OCI-LY1 (cell line): ENCODE data around the gene C7orf25.

ENCODE experiments used
- H2AFZ ChIP-seq: fragments of 200-600 bp; sonication (generic), shearing (Covaris generic); 2 replicates; pipeline ENCODE4 v1.6.0; 2014; ENCODE audit warnings: antibody characterized with exemption, mild to moderate bottlenecking, low read length
- H3F3A ChIP-seq: fragments of 200-600 bp; sonication (generic), shearing (Covaris generic); 2 replicates; pipeline ENCODE4 v1.6.0; 2014; ENCODE audit warnings: mild to moderate bottlenecking, antibody characterized with exemption, low read length, moderate library complexity; ENCODE audit not compliant: insufficient read depth
- H3K27ac ChIP-seq: fragments of 200-600 bp; sonication (generic); 2 replicates; pipeline ENCODE4 v1.5.1; 2014; ENCODE audit warnings: low read length, mixed run types, mild to moderate bottlenecking, low read depth; ENCODE audit not compliant: poor library complexity, severe bottlenecking
- H3K27me3 ChIP-seq: fragments of 200-600 bp; sonication (generic); 2 replicates; pipeline ENCODE4 v1.6.0; 2014; ENCODE audit warnings: antibody characterized with exemption, mild to moderate bottlenecking, low read length, moderate library complexity; ENCODE audit not compliant: insufficient read depth
- H3K36me3 ChIP-seq: fragments of 200-600 bp; sonication (generic); 2 replicates; pipeline ENCODE4 v1.6.1; 2014; ENCODE audit warnings: mild to moderate bottlenecking, antibody characterized with exemption, low read length, moderate library complexity, mixed read lengths; ENCODE audit not compliant: insufficient read depth
- H3K4me1 ChIP-seq: fragments of 200-600 bp; sonication (generic); 2 replicates; pipeline ENCODE4 v1.5.1; 2014; ENCODE audit warnings: mild to moderate bottlenecking, low read length, moderate library complexity; ENCODE audit not compliant: insufficient read depth, severe bottlenecking
- H3K4me2 ChIP-seq: fragments of 200-600 bp; sonication (generic), shearing (Covaris generic); 2 replicates; pipeline ENCODE4 v1.6.1; 2014; ENCODE audit warnings: low read length
- H3K4me3 ChIP-seq: fragments of 200-600 bp; sonication (generic); 2 replicates; pipeline ENCODE4 v1.5.1; 2014; ENCODE audit warnings: low read length, low read depth, mild to moderate bottlenecking, mixed read lengths; ENCODE audit not compliant: poor library complexity, severe bottlenecking
- H3K79me2 ChIP-seq: fragments of 200-600 bp; shearing (Covaris generic); 2 replicates; pipeline ENCODE4 v1.6.1; 2016; ENCODE audit warnings: mixed run types, low read length, mixed read lengths; ENCODE audit not compliant: insufficient read depth
- H3K9ac ChIP-seq: fragments of 200-600 bp; sonication (generic), shearing (Covaris generic); 2 replicates; pipeline ENCODE4 v1.6.1; 2014; ENCODE audit warnings: mild to moderate bottlenecking, low read length, mixed read lengths
- H3K9me2 ChIP-seq: fragments of 200-600 bp; sonication (generic), shearing (Covaris generic); 2 replicates; pipeline ENCODE4 v1.6.1; 2014; ENCODE audit warnings: low read depth, mild to moderate bottlenecking, low read length, mixed read lengths
- H3K9me3 ChIP-seq: fragments of 200-600 bp; shearing (Covaris generic); 2 replicates; pipeline ENCODE4 v1.6.1; 2014; ENCODE audit warnings: low read length, mixed read lengths
- H4K20me1 ChIP-seq: fragments of 200-600 bp; sonication (generic), shearing (Covaris generic); 2 replicates; pipeline ENCODE4 v1.6.0; 2016; ENCODE audit warnings: mild to moderate bottlenecking, low read length; ENCODE audit not compliant: insufficient read depth
- CTCF ChIP-seq: fragments of 200-600 bp; sonication (generic), shearing (Covaris generic); IDR thresholded peaks from 2 replicates; pipeline ENCODE4 v1.5.1; 2017; ENCODE audit warnings: mild to moderate bottlenecking, antibody characterized with exemption, low read length, moderate library complexity, mixed read lengths
- EZH2 ChIP-seq: fragments of 200-600 bp; sonication (generic), shearing (Covaris generic); IDR thresholded peaks from 2 replicates; pipeline ENCODE4 v1.8.0; 2017; ENCODE audit warnings: borderline replicate concordance, mixed run types, mild to moderate bottlenecking, antibody characterized with exemption, low read length, moderate library complexity, mixed read lengths

Gene C7orf25

GRCh38 chr7:42930889-42931288 is 19.0 kb upstream of the C7orf25 start:
- Histone ChIP-seq H4K20me1 (no peaks in the 10 kb centered on the region), H2AFZ (no peak overlapping the region), H3K27ac (no peak overlapping the region), H3F3A (no peaks in the 10 kb centered on the region), H3K4me2 (peak overlapping the region; percentile 93), H3K9ac (peak overlapping the region; percentile 94), H3K27me3 (no peaks in the 10 kb centered on the region), H3K4me1 (peaks cover 68% of the 10 kb centered on the region), H3K79me2 (peaks cover 80% of the 10 kb centered on the region), H3K36me3 (peaks cover 43% of the 10 kb centered on the region), H3K4me3 (peak overlapping the region; percentile 86), H3K9me2 (no peaks in the 10 kb centered on the region), H3K9me3 (no peaks in the 10 kb centered on the region)
- TF ChIP-seq CTCF (no peak), EZH2 (no peak)

- H3K4me1 ChIP-seq, result peaks cover 74% of the 10 kb centered on the region
- no peak overlapping the region for H2AFZ ChIP-seq
- H3K27ac ChIP-seq, result no peak overlapping the region
- H3K4me3 ChIP-seq, result peak overlapping the region; percentile 86
- no peaks in the 10 kb centered on the region for H3F3A ChIP-seq
- no peaks in the 10 kb centered on the region for H4K20me1 ChIP-seq
- peaks cover 80% of the 10 kb centered on the region for H3K79me2 ChIP-seq
- 0 out of 2 replicates have a peak overlapping the region, but pooled peaks have one; percentile 2 for H3K9ac ChIP-seq
- H3K36me3 ChIP-seq, result peaks cover 43% of the 10 kb centered on the region
- no peaks in the 10 kb centered on the region for H3K9me3 ChIP-seq
- H3K27me3 ChIP-seq, result no peaks in the 10 kb centered on the region
- TF ChIP-seq EZH2, result no peak
- no peaks in the 10 kb centered on the region for H3K9me2 ChIP-seq
- H3K4me2 ChIP-seq, result peak overlapping the region; percentile 93
Measured at GRCh38 chr7:42929449-42929848, 17.6 kb upstream of the C7orf25 start.

- Histone ChIP-seq H3K79me2 (peaks cover 78% of the 10 kb centered on the region), H4K20me1 (no peaks in the 10 kb centered on the region)
Measured at GRCh38 chr7:42928754-42929153, 16.9 kb upstream of the C7orf25 start.

More at GRCh38 chr7:42928754-42929153, 16.9 kb upstream of the C7orf25 start:
- peaks cover 48% of the 10 kb centered on the region for H3K36me3 ChIP-seq
- no peak overlapping the region for H2AFZ ChIP-seq
- H3K9ac ChIP-seq, result no peak overlapping the region
- H3K27ac ChIP-seq, result no peak overlapping the region
- peak overlapping the region; percentile 93 for H3K4me2 ChIP-seq
- H3F3A ChIP-seq, result no peaks in the 10 kb centered on the region
- H3K9me2 ChIP-seq, result no peaks in the 10 kb centered on the region
- TF ChIP-seq EZH2 (no peak), CTCF (no peak)
- H3K27me3 ChIP-seq, result no peaks in the 10 kb centered on the region
- no peaks in the 10 kb centered on the region for H3K9me3 ChIP-seq
- peaks cover 67% of the 10 kb centered on the region for H3K4me1 ChIP-seq
- H3K4me3 ChIP-seq, result no peak overlapping the region
